ENCODE measurements around the gene ANKRD39. TPM values are rescaled to one million over a fixed set of nuclear protein-coding genes. Genes with fewer than 3 reads are reported as not detected.

The ANKRD39 gene
- total and polyA plus RNA-seq, 9 of the 15 experiments (the other 6 are each of a cell fraction or from before 2014, with no cell fraction given) = 8.2 to 33.1 (median 23.8) TPM

DNA sequence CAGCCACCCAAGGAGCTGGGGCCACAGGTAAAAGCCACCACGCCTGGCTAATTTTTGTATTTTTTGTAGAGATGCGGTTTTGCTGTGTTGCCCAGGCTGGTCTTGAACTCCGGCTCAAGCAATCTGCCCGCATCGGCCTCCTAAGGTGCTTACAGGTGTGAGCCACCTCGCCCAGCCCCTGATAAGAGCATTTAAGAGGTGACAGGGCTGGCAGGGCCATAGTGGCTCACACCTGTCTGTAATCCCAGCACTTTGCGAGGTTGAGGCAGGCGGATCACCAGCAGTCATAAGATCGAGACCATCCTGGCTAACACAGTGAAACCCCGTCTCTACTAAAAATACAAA, 50.7 kb downstream of the ANKRD39 start:
- intact Hi-C loops (cut with micrococcal nuclease) = loop anchor here (10.0 kb wide), 1 partner anchor 252 kb away; no protein-coding TSS in a partner anchor
- Histone ChIP-seq H3K27ac (ENCODE audit: extremely low read depth, low read depth, low read length) (no peak overlapping the region), H4K20me1 (replicated peaks; ENCODE audit: control insufficient read depth, insufficient read depth, low read length) (0 out of 2 replicates have a peak, but pooled peaks cover 5% of the 10 kb centered on the region), H3K79me2 (ENCODE audit: control insufficient read depth, insufficient read depth, low read length) (no peaks in the 10 kb centered on the region), H3K9me3 (replicated peaks; ENCODE audit: control insufficient read depth, insufficient read depth, low read depth, low read length) (no peaks in the 10 kb centered on the region), H3K9me1 (ENCODE audit: control insufficient read depth, insufficient read depth, low read length) (peaks cover 5% of the 10 kb centered on the region), H3K36me3 (ENCODE audit: control insufficient read depth, insufficient read depth, low read length) (peaks cover under 1% of the 10 kb centered on the region; the same call in 1 of the 3 replicates), H3K4me2 (ENCODE audit: insufficient read depth, low read length) (no peak overlapping the region), H2AFZ (ENCODE audit: low read depth, low read length) (no peak overlapping the region), H3K9ac (ENCODE audit: insufficient read depth in 1 of 2, low read depth in 2 of 2, low read length in 2 of 2) (no peak overlapping the region), H3K27me3 (ENCODE audit: control insufficient read depth in 2 of 2, insufficient read depth in 2 of 2, low read length in 2 of 2) (no peaks in the 10 kb centered on the region), H3K4me3 (no peak overlapping the region), H3K4me1 (replicated peaks in 1 of 2; ENCODE audit: control insufficient read depth in 2 of 2, insufficient read depth in 2 of 2, low read length in 2 of 2) (peaks cover 10 to 20% of the 10 kb centered on the region in 2 experiments; a peak in 4 of 5 replicates)
- no peak for ATAC-seq
- ChIA-PET POLR2A (interaction anchor here (0.6 to 1.7 kb wide), 2 partner anchors 10 to 30 kb away, joined by 3 to 4 read pairs; no protein-coding TSS in a partner anchor), CTCF (ENCODE audit: low intra/inter-chr PET ratio) (no interaction called here)
- no TSS peak for BruUV-seq (replicated peaks)
- WGBS (ENCODE audit: insufficient coverage, low coverage, missing lambda C conversion rate) = 90% methylated on average over 10 of the region's 10 CpGs
- TF ChIP-seq ZNF445 (CRISPR knock-in tag; IDR thresholded peaks at IDR 0.05; ENCODE audit: low read depth) = no peak
- no peak for TF ChIP-seq WHSC1 (IDR thresholded peaks at IDR 0.05; ENCODE audit: low read length)
- TF ChIP-seq RBFOX2 (IDR thresholded peaks at IDR 0.05; ENCODE audit: low read depth, low read length) = no peak
- TF ChIP-seq ZNF3 (CRISPR knock-in tag; IDR thresholded peaks at IDR 0.05) = no peak
- no peak for DNase-seq (ENCODE audit: extremely low read depth in 1 of 4, low spot score in 3 of 4)
- FAIRE-seq = no peak
- in situ Hi-C loops (cut with MboI) = no loop called here

DNA sequence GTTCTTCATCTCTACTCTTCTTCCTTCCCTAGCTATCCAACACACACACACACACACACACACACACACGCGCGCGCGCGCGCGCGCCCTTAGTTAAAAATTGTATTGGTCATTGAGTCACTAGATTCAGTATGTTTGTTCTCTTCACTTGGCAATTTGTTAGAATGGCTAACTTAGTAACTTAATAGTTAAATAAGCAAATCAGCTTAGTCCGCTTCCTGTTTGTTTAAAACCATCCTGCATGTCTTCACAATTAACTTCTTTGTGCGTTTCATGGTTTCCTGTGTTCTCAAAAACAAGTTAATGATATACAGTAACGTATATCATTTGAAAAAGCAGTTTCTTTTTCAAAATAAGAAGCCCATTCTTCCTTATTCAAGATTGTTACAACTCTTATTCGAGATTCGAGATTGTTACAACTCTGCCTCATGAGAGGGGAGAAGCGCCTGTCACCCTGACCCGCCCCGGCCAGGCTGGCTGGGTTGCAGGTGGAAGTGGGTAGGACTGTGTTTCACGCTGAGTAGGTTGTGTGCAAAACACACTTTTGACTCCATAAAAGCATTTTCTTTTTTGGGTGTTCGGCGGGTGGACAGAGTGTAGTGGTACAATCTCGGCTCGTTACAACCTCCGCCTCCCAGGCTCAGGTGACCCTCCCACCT, 51.2 kb downstream of the ANKRD39 start:
- DNase-seq (ENCODE audit: extremely low read depth in 1 of 4, low spot score in 3 of 4) (no peak), ATAC-seq (no peak), FAIRE-seq (no peak)
- Histone ChIP-seq H3K9ac (ENCODE audit: insufficient read depth in 1 of 2, low read depth in 2 of 2, low read length in 2 of 2) (no peak overlapping the region), H3K79me2 (ENCODE audit: control insufficient read depth, insufficient read depth, low read length) (no peaks in the 10 kb centered on the region), H3K27ac (ENCODE audit: extremely low read depth, low read depth, low read length) (no peak overlapping the region), H3K4me1 (replicated peaks in 1 of 2; ENCODE audit: control insufficient read depth in 2 of 2, insufficient read depth in 2 of 2, low read length in 2 of 2) (peaks cover 10 to 20% of the 10 kb centered on the region in 2 experiments; a peak in 4 of 5 replicates), H3K9me3 (replicated peaks; ENCODE audit: control insufficient read depth, insufficient read depth, low read depth, low read length) (no peaks in the 10 kb centered on the region), H3K36me3 (ENCODE audit: control insufficient read depth, insufficient read depth, low read length) (peaks cover 5% of the 10 kb centered on the region; the same call in 2 of the 3 replicates), H3K4me2 (ENCODE audit: insufficient read depth, low read length) (no peak overlapping the region), H2AFZ (ENCODE audit: low read depth, low read length) (no peak overlapping the region), H4K20me1 (replicated peaks; ENCODE audit: control insufficient read depth, insufficient read depth, low read length) (0 out of 2 replicates have a peak, but pooled peaks cover 5% of the 10 kb centered on the region), H3K27me3 (ENCODE audit: control insufficient read depth in 2 of 2, insufficient read depth in 2 of 2, low read length in 2 of 2) (no peaks in the 10 kb centered on the region), H3K9me1 (ENCODE audit: control insufficient read depth, insufficient read depth, low read length) (peaks cover 5% of the 10 kb centered on the region), H3K4me3 (no peak overlapping the region)
- WGBS (ENCODE audit: insufficient coverage, low coverage, missing lambda C conversion rate) = 83% methylated on average over 19 of the region's 23 CpGs
- POLR2A ChIA-PET = interaction anchor here (0.6 to 1.7 kb wide), 2 partner anchors 9 to 29 kb away, joined by 3 to 4 read pairs; no protein-coding TSS in a partner anchor
- CTCF ChIA-PET (ENCODE audit: low intra/inter-chr PET ratio) = no interaction called here
- no TSS peak for BruUV-seq (replicated peaks)
- intact Hi-C loops (cut with micrococcal nuclease) = loop anchor here (10.0 kb wide), 1 partner anchor 252 kb away; no protein-coding TSS in a partner anchor
- in situ Hi-C loops (cut with MboI) = no loop called here
- no peak for TF ChIP-seq ZFP30 (CRISPR knock-in tag; IDR thresholded peaks at IDR 0.05; ENCODE audit: borderline replicate concordance)
- TF ChIP-seq POLR2B (IDR thresholded peaks at IDR 0.05; ENCODE audit: low read depth, partially characterized antibody) = no peak
- TF ChIP-seq, protein P1, sequence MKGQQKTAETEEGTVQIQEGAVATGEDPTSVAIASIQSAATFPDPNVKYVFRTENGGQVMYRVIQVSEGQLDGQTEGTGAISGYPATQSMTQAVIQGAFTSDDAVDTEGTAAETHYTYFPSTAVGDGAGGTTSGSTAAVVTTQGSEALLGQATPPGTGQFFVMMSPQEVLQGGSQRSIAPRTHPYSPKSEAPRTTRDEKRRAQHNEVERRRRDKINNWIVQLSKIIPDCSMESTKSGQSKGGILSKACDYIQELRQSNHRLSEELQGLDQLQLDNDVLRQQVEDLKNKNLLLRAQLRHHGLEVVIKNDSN (CRISPR knock-in tag; IDR thresholded peaks at IDR 0.05) = no peak
- TF ChIP-seq PRPF4 (IDR thresholded peaks at IDR 0.05; ENCODE audit: insufficient read depth, low read depth, low read length, poor library complexity, severe bottlenecking) = no peak
- TF ChIP-seq MAFK (IDR thresholded peaks at IDR 0.05; ENCODE audit: low read length) = no peak
- TF ChIP-seq, protein P2, sequence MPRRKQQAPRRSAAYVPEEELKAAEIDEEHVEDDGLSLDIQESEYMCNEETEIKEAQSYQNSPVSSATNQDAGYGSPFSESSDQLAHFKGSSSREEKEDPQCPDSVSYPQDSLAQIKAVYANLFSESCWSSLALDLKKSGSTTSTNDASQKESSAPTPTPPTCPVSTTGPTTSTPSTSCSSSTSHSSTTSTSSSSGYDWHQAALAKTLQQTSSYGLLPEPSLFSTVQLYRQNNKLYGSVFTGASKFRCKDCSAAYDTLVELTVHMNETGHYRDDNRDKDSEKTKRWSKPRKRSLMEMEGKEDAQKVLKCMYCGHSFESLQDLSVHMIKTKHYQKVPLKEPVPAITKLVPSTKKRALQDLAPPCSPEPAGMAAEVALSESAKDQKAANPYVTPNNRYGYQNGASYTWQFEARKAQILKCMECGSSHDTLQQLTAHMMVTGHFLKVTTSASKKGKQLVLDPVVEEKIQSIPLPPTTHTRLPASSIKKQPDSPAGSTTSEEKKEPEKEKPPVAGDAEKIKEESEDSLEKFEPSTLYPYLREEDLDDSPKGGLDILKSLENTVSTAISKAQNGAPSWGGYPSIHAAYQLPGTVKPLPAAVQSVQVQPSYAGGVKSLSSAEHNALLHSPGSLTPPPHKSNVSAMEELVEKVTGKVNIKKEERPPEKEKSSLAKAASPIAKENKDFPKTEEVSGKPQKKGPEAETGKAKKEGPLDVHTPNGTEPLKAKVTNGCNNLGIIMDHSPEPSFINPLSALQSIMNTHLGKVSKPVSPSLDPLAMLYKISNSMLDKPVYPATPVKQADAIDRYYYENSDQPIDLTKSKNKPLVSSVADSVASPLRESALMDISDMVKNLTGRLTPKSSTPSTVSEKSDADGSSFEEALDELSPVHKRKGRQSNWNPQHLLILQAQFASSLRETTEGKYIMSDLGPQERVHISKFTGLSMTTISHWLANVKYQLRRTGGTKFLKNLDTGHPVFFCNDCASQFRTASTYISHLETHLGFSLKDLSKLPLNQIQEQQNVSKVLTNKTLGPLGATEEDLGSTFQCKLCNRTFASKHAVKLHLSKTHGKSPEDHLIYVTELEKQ (CRISPR knock-in tag; IDR thresholded peaks at IDR 0.05) = no peak
- no peak for TF ChIP-seq MTF1 (CRISPR knock-in tag; IDR thresholded peaks at IDR 0.05; ENCODE audit: borderline replicate concordance)

Data from K562 (cell line).